Measurements from ENCODE around the gene TOR3A.

DNA sequence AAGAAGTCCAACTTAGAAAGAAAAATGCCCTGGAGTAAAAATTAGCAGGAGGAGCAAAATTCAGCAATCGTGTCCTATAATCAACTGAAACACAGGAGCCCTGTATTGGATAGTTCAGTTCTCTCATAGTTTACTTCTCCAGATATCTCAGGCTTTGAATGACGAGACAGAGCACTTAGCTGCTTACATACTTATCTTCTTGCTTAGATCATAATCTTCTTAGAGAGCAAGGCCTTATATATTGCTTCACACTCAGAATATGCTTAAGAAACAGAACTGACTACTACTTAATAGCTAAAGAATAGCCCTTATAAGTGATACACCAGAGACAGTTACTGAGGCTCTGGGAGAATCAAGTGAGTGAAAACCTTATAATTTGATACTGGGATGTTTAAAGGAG lies 38.9 kb downstream of the TOR3A start:
- TF ChIP-seq, protein P1, sequence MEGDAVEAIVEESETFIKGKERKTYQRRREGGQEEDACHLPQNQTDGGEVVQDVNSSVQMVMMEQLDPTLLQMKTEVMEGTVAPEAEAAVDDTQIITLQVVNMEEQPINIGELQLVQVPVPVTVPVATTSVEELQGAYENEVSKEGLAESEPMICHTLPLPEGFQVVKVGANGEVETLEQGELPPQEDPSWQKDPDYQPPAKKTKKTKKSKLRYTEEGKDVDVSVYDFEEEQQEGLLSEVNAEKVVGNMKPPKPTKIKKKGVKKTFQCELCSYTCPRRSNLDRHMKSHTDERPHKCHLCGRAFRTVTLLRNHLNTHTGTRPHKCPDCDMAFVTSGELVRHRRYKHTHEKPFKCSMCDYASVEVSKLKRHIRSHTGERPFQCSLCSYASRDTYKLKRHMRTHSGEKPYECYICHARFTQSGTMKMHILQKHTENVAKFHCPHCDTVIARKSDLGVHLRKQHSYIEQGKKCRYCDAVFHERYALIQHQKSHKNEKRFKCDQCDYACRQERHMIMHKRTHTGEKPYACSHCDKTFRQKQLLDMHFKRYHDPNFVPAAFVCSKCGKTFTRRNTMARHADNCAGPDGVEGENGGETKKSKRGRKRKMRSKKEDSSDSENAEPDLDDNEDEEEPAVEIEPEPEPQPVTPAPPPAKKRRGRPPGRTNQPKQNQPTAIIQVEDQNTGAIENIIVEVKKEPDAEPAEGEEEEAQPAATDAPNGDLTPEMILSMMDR (IDR thresholded peaks at IDR 0.05): no peak
- no peak for TF ChIP-seq POLR2A (IDR thresholded peaks at IDR 0.05)
